ENCODE results near the gene C10orf67. TPM values are rescaled to one million over a fixed set of nuclear protein-coding genes. Genes with fewer than 3 reads are reported as not detected.

C10orf67 gene
- total and polyA plus RNA-seq, 9 of the 15 experiments (the other 6 are each of a cell fraction or from before 2014, with no cell fraction given), result not detected

GRCh38 chr10:23338886-23339285 lies 5.7 kb downstream of the C10orf67 start:
- Histone ChIP-seq H3K9me1 (ENCODE audit: control insufficient read depth, insufficient read depth, low read length) (no peaks in the 10 kb centered on the region), H3K4me3 (no peak overlapping the region), H3K4me2 (ENCODE audit: insufficient read depth, low read length) (no peak overlapping the region), H4K20me1 (replicated peaks; ENCODE audit: control insufficient read depth, insufficient read depth, low read length) (peaks cover 4% of the 10 kb centered on the region; the same call in 1 of the 2 replicates), H3K36me3 (ENCODE audit: control insufficient read depth, insufficient read depth, low read length) (no peaks in the 10 kb centered on the region), H3K4me1 (replicated peaks in 1 of 2; ENCODE audit: control insufficient read depth in 2 of 2, insufficient read depth in 2 of 2, low read length in 2 of 2) (peaks cover 0 to 4% of the 10 kb centered on the region in 2 experiments; a peak in 2 of 5 replicates), H3K9ac (ENCODE audit: insufficient read depth in 1 of 2, low read depth in 2 of 2, low read length in 2 of 2) (no peak overlapping the region), H3K79me2 (ENCODE audit: control insufficient read depth, insufficient read depth, low read length) (no peaks in the 10 kb centered on the region), H3K9me3 (replicated peaks; ENCODE audit: control insufficient read depth, insufficient read depth, low read depth, low read length) (no peaks in the 10 kb centered on the region), H2AFZ (ENCODE audit: low read depth, low read length) (no peak overlapping the region), H3K27ac (ENCODE audit: extremely low read depth, low read depth, low read length) (no peak overlapping the region), H3K27me3 (ENCODE audit: control insufficient read depth in 2 of 2, insufficient read depth in 2 of 2, low read length in 2 of 2) (peaks cover 5 to 16% of the 10 kb centered on the region in 2 experiments; a peak in 4 of 5 replicates)
- intact Hi-C loops (cut with micrococcal nuclease) (no loop called here), in situ Hi-C loops (cut with MboI) (loop anchor here (25.0 kb wide), 1 partner anchor 348 kb away; no protein-coding TSS in a partner anchor)
- WGBS (ENCODE audit: insufficient coverage, low coverage, missing lambda C conversion rate), result 0% methylated on average over 1 of the region's 1 CpG
- ATAC-seq (no peak), FAIRE-seq (no peak), DNase-seq (ENCODE audit: extremely low read depth in 1 of 4, low spot score in 3 of 4) (no peak)
- ChIA-PET POLR2A (no interaction called here), CTCF (ENCODE audit: low intra/inter-chr PET ratio) (no interaction called here)
- no TSS peak for BruUV-seq (replicated peaks)
- TF ChIP-seq MXI1 (IDR thresholded peaks at IDR 0.05; ENCODE audit: low read depth, low read length), result no peak
- TF ChIP-seq CEBPZ (IDR thresholded peaks at IDR 0.05; ENCODE audit: borderline replicate concordance, low read depth, low read length), result no peak
- TF ChIP-seq ZNF507 (tag; conservative IDR thresholded peaks at IDR 0.05), result no peak
- no peak for TF ChIP-seq ZFP91 (CRISPR knock-in tag; IDR thresholded peaks at IDR 0.05)
- TF ChIP-seq E2F5 (CRISPR knock-in tag; IDR thresholded peaks at IDR 0.05), result no peak
- no peak for TF ChIP-seq BHLHE40 (IDR thresholded peaks at IDR 0.05; ENCODE audit: low read length)
- TF ChIP-seq GABPA (tag; conservative IDR thresholded peaks at IDR 0.05; ENCODE audit: low read depth), result no peak
- TF ChIP-seq GTF2A2 (tag; IDR thresholded peaks at IDR 0.05), result no peak

Measured in K562 (cell line).